HFFc6 (cell line): ENCODE data around the gene DPH2. TPM values are rescaled to one million over a fixed set of nuclear protein-coding genes. Genes with fewer than 3 reads are reported as not detected.
A peak's percentile ranks its signal among the peaks of the same experiment; 100 is the strongest.

Source experiments
- DNase-seq: peaks from one replicate; pipeline ENCODE4 v3.0.0-alpha.2; 2018
- H3K27ac Mint-ChIP-seq: 2 replicates; pipeline ENCODE4 v1.8.0; 2020; ENCODE audit warnings: mild to moderate bottlenecking, mixed read lengths
- H3K27me3 Mint-ChIP-seq: 2 replicates; pipeline ENCODE4 v1.8.0; 2021; ENCODE audit warnings: mild to moderate bottlenecking, moderate library complexity, mixed read lengths; ENCODE audit not compliant: insufficient read depth
- H3K36me3 Mint-ChIP-seq: 2 replicates; pipeline ENCODE4 v1.8.0; 2021; ENCODE audit warnings: low read depth, mixed read lengths
- H3K4me1 Mint-ChIP-seq: 2 replicates; pipeline ENCODE4 v1.8.0; 2020; ENCODE audit warnings: low read depth, mixed read lengths
- H3K4me3 Mint-ChIP-seq: 2 replicates; pipeline ENCODE4 v1.8.0; 2020; ENCODE audit warnings: mild to moderate bottlenecking, moderate library complexity, mixed read lengths
- H3K9me3 Mint-ChIP-seq: 2 replicates; pipeline ENCODE4 v1.8.0; 2020; ENCODE audit warnings: mild to moderate bottlenecking, mixed read lengths
- total RNA-seq, 6 experiments: library from RNA; stranded (reverse); fragmentation: NEBNext Ultra II Directional; extraction: Animal tissue kit (Norgen Biotek cat#: 25700); gene quantifications; 2 replicates in 1 of 6; 3 replicates in 5 of 6; pipeline ENCODE4 v1.2.3, GENCODE V29; 2021
- TF ChIP-seq, protein P1 (sequence below): fragments of 200-600 bp; sonication (generic); IDR thresholded peaks from 2 replicates; pipeline ENCODE4 v1.5.0; 2021; ENCODE audit warnings: antibody characterized with exemption, mild to moderate bottlenecking

DPH2 gene
- total RNA-seq, 6 experiments from 2014 or later = 19.1 to 22.7 (median 20.8) TPM

DNA sequence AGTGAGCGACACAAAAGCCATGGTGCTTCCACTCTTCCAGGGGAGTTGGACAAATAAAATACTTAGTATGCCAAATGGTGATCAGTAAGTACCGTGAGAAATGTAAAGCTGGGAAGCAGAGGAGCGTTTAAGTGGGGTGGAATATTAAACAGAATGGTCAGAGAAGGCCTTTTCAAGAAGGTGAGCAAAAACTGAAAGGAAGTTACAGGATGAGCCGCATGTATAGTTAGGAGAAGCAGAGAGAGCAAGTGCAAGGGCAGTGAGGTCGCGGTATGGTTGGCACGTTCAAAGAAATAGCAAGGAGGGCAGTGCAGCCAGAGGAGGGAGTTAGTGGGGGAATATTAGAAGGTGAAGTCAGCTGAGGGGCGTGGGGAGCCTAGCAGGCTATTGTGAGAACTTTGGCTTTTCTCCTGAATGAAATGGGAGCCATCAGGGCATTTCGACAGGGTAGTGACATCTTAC lies 4.2 kb downstream of the DPH2 start:
- Mint-ChIP-seq H3K4me3 (peak overlapping the region; percentile 92), H3K36me3 (peaks cover 27% of the 10 kb centered on the region), H3K27me3 (peaks cover 4% of the 10 kb centered on the region; the same call in 1 of the 2 replicates), H3K4me1 (peaks cover 52% of the 10 kb centered on the region), H3K27ac (peak overlapping the region; percentile 81), H3K9me3 (no peaks in the 10 kb centered on the region)
- TF ChIP-seq, protein P1, sequence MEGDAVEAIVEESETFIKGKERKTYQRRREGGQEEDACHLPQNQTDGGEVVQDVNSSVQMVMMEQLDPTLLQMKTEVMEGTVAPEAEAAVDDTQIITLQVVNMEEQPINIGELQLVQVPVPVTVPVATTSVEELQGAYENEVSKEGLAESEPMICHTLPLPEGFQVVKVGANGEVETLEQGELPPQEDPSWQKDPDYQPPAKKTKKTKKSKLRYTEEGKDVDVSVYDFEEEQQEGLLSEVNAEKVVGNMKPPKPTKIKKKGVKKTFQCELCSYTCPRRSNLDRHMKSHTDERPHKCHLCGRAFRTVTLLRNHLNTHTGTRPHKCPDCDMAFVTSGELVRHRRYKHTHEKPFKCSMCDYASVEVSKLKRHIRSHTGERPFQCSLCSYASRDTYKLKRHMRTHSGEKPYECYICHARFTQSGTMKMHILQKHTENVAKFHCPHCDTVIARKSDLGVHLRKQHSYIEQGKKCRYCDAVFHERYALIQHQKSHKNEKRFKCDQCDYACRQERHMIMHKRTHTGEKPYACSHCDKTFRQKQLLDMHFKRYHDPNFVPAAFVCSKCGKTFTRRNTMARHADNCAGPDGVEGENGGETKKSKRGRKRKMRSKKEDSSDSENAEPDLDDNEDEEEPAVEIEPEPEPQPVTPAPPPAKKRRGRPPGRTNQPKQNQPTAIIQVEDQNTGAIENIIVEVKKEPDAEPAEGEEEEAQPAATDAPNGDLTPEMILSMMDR = no peak
- DNase-seq = no peak

- Mint-ChIP-seq H3K4me1 (peaks cover 52% of the 10 kb centered on the region), H3K36me3 (peaks cover 27% of the 10 kb centered on the region), H3K9me3 (no peaks in the 10 kb centered on the region), H3K27me3 (peaks cover 4% of the 10 kb centered on the region; the same call in 1 of the 2 replicates), H3K27ac (peak within 1 kb of the TSS; percentile 81), H3K4me3 (peak within 1 kb of the TSS; percentile 92)
- peak; percentile 90 for DNase-seq
- TF ChIP-seq, protein P1 = peak; percentile 54; the same call in 1 of the 2 replicates
Measured at GRCh38 chr1:43974443-43975248, 4.8 kb downstream of the DPH2 start, which contains the start of gene ATP6V0B. Gene ATP6V0B, plus strand, starts transcription at chr1:43974960. Its CDS starts 81 bp downstream, at chr1:43975041.

DNA sequence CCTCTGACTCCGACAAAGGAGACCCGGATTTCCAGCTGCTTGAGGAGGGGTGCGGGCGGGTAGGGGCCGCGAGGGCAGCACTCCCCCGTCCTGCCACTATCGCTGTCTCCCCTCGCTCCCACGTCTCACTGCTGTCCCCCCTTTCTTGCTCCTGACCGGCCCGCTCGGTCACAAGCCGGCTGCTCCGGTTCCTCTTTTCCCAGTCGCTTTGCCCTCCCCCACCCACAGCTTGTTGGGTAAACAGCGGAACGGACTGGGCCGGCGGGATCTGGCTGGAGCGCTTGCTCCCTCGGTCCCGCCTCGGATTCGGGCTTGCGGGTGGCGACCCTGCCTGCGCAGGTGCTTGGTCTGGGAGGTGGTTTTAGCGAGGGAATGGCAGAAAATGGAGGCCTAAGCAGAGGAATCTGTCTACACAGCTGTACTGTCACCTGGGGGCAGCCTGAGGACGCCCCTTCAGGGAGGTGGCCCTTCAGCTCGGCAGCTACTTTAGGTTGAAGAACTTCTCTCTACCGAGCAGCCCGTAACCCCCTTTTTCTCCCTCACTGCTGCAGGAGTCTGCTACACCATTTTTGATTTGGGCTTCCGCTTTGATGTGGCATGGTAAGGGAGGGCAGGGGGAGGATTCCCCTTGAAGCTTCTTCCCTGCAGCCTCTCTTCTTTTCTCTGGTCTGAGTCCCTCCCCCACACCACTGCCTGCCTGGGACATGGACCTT lies 5.6 kb downstream of the DPH2 start:
- Mint-ChIP-seq H3K27ac (peak overlapping the region; percentile 81), H3K9me3 (no peaks in the 10 kb centered on the region), H3K27me3 (peaks cover 4% of the 10 kb centered on the region; the same call in 1 of the 2 replicates), H3K4me3 (peak overlapping the region; percentile 92), H3K36me3 (peaks cover 27% of the 10 kb centered on the region), H3K4me1 (peaks cover 54% of the 10 kb centered on the region)
- DNase-seq = no peak
- TF ChIP-seq, protein P1 = no peak

DNA sequence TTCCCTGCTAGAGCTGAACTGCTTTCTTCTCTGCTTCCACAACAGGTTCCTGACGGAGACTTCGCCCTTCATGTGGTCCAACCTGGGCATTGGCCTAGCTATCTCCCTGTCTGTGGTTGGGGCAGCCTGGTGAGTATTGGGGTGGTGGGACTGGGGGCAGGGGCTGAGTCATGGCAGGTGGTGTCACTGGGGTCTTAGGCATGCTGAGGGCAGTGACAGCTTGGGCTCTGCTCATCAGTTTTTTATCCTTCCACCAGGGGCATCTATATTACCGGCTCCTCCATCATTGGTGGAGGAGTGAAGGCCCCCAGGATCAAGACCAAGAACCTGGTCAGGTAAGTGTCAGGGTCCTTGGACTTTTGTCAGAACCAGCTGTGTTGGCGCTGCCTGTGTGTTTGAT lies 6.2 kb downstream of the DPH2 start:
- Mint-ChIP-seq H3K4me3 (peak overlapping the region; percentile 92), H3K36me3 (peaks cover 33% of the 10 kb centered on the region), H3K4me1 (peaks cover 54% of the 10 kb centered on the region), H3K27me3 (peaks cover 4% of the 10 kb centered on the region; the same call in 1 of the 2 replicates), H3K9me3 (no peaks in the 10 kb centered on the region), H3K27ac (peak overlapping the region; percentile 81)
- no peak for DNase-seq
- TF ChIP-seq, protein P1 = peak; percentile 39

GRCh38 chr1:43976890-43977289 lies 7.1 kb downstream of the DPH2 start:
- H3K9me3 Mint-ChIP-seq = no peaks in the 10 kb centered on the region
- TF ChIP-seq, protein P1 = no peak
- no peak for DNase-seq
- H3K27me3 Mint-ChIP-seq = peaks cover 4% of the 10 kb centered on the region; the same call in 1 of the 2 replicates
- H3K4me1 Mint-ChIP-seq = peaks cover 52% of the 10 kb centered on the region
- H3K4me3 Mint-ChIP-seq = peak overlapping the region; percentile 92
- peaks cover 34% of the 10 kb centered on the region for H3K36me3 Mint-ChIP-seq
- H3K27ac Mint-ChIP-seq = no peak overlapping the region; the same call in 1 of the 2 replicates
